ENCODE data around the gene SLC6A4.

DNA sequence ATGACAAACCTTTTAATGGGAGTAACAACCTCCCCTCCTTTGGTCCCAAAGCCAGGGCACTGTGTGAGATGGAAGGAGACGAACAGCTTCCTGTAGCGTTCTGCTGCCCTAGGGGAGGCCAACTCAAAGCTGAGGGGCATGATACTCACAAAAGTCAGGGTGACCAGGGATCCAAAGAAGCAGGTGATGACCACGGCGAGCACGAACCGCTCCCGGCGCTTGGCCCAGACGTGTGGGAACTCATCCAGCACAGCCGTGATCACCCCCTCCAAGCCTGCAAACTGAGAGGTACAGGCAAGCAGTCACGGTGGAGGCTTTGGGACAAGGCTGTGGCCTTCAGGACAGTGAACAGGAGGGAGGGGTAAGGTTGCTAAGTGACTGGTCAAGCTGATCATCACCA is 25.1 kb downstream of the SLC6A4 start:
- no peak for TF ChIP-seq CTCF (IDR thresholded peaks at IDR 0.05)
- no peak for TF ChIP-seq POLR2A (IDR thresholded peaks at IDR 0.05)
